ENCODE data around the gene KIF18A. TPM values are rescaled to one million over a fixed set of nuclear protein-coding genes. Genes with fewer than 3 reads are reported as not detected.

KIF18A gene
- total RNA-seq, 1 donor from 2014 or later: 20.8 TPM

DNA sequence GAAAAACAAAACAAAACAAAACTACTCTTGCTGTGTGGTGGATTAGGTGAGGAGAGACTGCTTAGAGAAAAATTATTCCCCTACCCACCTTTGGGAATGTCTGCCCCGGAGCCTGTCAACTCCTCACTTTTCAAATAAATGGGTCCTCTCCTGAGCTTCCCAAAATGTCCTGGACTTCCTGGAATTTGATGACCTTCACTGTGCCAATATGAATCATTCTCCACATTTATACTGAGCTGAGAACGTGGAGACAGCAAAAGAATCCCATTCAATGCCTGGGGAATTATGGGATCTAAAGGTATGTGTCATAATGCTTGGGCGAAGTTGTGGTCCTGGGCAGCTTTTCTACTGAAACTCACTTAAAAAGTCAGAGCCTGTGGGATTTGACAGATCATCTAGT lies 136.8 kb downstream of the KIF18A start:
- intact Hi-C loops (cut with micrococcal nuclease): no loop called here

Other genes with a start within 250 kb of the KIF18A start
- gene METTL15, start 232 bp upstream of the KIF18A start, total RNA-seq: 15.9 and 16.0 TPM in 2 replicates